Stimulated activated CD8-positive, alpha-beta memory T cell treated with anti-CD3 and anti-CD28 coated beads, Interleukin-4, amount 100 ng/mL, for 4 hours (primary cell): ENCODE data around the gene NT5DC4.

Experiments used
- DNase-seq, 2 donors: peaks; one replicate each; pipeline ENCODE4 v3.0.0-alpha.2; 2020; ENCODE audit warnings: low read depth in 2 of 2, low spot score in 1 of 2

The NT5DC4 gene

GRCh38 chr2:112720785-112721184 is at the start of gene NT5DC4:
TSS of gene NT5DC4 (plus strand) at chr2:112721020. CDS start at chr2:112721080, 60 bp downstream.
- DNase-seq, result no peak

DNA sequence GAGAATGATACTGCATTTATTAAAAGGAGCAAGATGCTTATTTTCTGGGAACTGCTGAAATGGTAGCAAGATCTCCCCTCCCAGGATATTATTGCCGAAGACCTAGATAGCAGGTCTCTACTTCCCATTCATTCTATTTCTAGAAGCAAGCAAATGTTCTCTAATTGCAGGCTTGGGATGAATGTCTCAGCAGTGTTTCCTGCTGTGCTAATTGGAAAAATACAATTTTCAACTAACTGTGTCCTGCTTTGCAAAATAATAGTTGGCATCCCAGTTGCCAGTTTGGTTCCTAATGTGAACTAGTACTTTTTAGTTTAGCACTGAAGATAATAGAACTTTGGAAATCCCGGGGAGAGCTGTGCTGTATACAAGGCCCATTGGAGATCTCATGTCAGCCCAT is 49.0 kb upstream of the NT5DC4 start:
- no peak for DNase-seq

- DNase-seq, result no peak
These were observed 47.8 kb upstream of the NT5DC4 start for GRCh38 chr2:112673008-112673407.

GRCh38 chr2:112674229-112674628 is 46.6 kb upstream of the NT5DC4 start:
- DNase-seq, result no peak

DNA sequence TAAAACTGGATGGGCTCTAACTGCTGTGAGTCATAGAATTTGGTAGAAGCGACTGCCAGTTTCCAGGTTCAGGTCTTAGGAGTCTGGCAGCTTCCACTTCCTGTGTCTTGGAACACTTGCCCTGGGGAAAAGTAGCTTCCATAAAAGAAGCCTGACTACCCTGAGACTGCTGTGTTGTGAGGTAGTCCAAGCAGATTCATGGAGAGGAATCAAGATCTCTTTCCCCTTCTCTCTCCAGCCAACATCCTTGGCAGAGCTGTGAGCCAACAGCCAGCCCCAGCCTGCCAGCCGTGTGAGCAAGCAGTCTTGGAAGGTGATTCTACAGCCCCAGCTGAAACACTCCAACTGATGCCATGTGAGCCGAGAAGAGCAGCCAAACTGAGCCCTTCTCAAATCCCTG is 41.3 kb upstream of the NT5DC4 start:
- no peak for DNase-seq

DNA sequence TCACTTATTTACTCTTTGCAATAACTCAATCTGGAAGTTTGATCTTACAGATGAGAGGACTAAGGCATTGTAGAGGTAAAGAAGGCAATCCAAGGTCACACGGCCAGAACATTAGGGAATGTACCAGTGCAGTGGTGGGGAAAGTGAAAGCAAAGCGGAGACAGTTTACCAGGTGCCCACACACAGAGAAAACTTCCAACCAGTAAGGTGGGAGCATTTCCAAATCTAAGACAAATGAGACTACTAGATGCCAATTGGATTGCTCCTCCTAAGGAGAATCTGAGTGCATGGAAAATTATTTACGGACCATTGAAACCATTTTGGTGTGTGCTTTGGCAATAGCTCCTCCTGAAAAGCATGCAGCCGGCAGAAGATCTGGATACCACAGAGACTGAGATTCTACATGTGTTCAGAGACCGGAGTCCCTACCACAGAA is 40.1 kb upstream of the NT5DC4 start:
- no peak for DNase-seq

DNA sequence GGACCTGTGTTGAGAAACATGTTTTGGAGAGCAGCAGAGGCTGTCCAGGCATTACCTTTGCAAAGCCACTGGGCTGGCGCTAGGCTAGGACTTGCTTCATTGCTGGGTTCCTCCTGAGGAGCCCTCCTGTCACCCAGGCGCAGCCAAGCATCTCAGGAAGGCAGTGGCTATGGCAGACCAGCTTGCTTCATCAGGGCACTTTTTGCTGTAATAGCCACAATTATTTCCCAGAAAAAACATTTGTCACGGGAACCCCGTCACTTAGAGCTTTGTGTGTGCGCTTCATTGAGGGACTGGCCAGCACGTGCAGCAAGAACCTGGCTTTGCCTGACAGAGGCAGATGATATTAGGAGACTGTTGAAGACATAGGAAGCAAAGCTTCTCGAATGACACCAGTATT is 38.7 kb upstream of the NT5DC4 start:
- DNase-seq, result no peak

- DNase-seq, result no peak
These were observed 37.0 kb upstream of the NT5DC4 start for GRCh38 chr2:112683550-112684414.

- DNase-seq, result no peak
These were observed 36.4 kb upstream of the NT5DC4 start for GRCh38 chr2:112684415-112684775.

GRCh38 chr2:112685271-112685884 is 35.4 kb upstream of the NT5DC4 start:
- DNase-seq, result no peak

DNA sequence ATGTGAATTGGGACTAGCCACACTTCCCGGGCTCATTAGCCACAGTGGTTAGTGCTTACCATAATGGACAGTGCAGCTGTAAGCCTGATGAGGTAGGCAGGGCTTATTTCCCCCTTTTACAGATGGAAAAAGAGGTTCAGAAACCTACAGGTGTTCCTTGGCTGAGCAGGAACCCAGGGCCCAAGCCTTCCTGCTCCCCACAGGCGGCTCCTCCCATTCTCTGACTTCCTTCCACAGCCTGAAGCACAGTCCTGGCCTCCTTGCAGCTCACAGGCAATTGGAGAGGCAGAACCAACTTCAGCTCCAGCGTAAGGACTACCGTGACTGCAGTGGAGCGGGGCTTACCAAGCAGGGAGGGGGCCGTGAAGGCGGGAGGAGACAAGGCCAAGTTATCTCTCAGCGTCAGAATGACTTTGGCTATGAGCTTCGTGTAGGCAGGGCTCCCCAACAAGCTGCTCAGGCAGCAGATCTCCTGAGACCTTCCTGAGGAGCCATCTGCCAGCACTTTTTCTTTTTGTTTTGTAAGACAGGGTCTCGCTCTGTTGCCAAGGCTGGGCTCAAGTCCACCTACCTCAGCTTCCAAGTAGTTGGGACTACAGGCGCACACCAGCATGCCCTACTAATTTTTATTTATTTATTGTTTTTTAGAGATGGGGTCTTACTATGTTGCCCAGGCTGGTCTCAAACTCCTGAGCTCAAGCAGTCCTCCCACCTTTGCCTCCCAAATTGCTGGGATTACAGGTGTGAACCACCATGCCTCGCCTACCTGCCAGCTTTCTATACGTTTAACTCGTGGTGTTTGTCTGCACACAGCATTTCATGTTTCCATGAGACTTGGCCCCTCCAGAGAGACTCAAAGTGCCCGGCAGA is 34.2 kb upstream of the NT5DC4 start:
- no peak for DNase-seq

- no peak for DNase-seq
These were observed 33.3 kb upstream of the NT5DC4 start for GRCh38 chr2:112687522-112687921.

DNA sequence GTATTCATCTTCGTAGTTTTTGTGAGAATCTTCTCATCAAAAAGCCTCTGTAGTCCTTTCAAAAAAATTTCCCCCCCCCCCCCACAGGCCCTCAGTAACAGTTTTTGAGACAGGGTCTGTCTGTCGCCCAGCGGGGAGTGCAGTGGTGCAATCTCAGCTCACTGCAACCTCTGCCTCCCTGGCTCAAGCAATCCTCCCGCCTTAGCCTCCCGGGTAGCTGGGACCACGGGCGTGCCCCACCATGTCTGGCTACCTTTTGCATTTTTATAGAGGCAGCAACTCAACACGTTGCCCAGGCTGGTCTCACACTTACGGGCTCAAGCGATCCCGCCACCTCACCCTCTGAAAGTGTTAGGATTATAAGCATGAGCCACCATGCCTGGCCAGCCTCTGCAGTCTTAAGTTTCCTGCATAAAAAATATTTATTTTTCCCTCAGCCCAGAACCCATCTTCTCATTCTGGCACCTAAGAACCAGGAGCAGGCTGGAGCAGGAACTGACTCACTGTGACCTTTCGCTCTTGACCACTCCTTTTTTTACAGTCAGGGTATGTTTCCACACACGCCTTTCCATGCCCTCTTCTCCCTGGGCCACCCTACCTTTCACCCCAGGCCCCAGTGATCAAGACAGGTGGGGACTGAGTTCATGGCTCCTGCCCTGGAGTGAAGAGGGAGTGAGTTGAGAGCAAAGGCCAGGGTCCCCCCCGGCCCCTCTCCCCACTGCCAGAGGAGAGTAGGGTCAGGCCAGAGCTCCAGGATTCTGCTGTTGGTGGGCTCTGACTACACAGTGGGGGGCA is 32.5 kb upstream of the NT5DC4 start:
- no peak for DNase-seq

DNA sequence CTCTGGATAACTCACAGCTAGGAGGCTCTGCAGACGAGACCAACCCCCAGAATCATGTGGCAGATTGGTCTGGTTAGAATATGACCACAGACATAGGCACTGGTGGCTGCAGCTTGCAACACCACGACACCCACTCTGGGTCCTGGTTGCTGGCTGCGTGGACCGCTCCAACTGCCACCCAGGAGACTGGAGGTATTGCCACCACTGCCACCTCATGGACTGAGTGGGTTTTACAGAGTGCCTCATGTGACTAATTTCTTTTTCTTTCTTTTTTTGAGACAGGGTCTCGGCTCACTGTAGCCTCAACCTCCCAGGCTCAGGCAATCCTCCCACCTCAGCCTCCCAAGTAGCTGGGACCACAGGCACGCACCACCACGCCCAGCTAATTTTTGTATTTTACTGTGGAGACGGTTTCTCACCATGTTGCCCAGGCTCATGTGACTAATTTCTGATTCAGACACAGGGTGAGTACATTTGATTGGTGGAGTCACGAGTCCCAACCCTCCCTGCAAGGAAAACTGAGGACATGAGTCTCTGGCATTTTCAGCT is 29.9 kb upstream of the NT5DC4 start:
- peak in 1 of 2 donors; percentile 36 for DNase-seq

GRCh38 chr2:112691881-112692281 is 28.9 kb upstream of the NT5DC4 start:
- no peak for DNase-seq

DNA sequence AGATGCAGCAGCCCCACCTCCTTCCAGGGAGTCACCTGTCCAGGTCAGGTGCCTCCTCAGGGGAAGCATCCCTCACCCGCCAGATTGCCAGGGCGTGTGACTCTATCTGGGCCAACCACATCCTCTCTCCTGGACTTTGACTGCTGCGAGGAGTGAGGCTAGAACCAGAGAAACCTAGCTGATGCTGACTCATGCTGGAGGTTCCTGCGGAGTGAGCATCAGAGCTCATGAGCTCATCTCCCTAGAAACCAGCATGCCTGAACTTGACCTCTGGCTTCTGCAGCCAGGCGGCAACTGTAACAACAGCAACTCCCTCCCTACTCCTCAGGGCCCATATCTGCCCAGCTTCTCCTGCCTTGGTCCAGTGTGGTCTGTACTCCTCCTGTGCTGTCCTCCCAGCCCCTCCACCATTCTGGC is 28.3 kb upstream of the NT5DC4 start:
- peak in 1 of 2 donors; percentile 26 for DNase-seq

DNA sequence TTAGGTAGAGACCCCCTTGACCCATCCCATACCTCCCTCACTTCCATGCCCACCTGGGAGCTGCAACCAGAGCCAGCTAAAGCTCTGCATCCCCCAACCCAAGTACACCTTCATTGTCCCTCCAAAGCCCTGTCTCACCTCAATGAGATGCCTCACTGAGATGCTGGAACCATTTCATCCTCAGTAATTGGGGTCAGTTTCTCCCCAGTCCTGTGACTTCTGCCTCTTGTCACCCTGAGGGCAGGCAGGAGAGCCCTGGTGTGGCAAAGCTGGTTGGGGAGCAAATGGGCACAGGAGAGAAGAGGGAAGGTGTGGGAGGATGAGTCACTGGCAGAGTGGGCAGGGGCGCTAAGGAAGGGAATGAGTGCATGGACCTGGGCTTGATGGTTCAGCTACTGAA is 27.9 kb upstream of the NT5DC4 start:
- DNase-seq, result no peak

DNA sequence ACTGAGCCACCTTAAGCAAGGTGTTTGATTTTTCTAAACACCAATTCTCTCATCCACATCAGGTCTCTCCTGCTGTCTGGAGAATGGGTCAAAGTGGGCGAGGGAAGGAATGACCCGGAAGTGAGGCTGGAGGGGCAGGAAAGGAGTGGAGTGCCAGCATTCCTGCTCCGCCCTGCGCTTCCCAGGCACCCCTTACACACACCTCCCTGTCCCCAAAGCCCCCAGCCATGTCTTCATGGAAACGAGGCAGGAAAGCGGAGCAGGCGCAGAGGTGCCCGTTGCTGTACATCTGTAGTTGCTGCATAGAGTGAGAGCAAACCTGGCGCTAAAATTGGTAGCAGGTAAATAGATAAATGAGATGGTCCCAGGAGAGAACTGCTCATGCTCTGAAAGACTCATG is 27.2 kb upstream of the NT5DC4 start:
- DNase-seq, result no peak

DNA sequence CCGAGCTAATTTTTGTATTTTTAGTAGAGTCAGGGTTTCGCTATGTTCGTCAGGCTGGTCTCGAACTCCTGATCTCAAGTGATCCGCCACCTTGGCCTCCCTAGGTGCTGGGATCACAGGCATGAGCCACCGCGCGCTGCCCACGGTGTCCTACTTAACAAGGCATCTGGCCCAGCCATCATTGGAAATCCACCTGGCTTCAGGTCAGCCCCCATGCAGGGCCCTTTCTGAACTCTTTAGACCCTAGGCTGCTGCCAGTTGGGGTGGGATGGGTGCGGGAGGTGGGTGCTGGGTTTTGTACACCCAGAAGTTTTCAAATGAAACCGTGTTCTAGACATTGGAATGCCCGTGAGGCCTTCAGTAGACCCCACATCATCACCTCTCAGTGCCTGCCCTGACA is 26.6 kb upstream of the NT5DC4 start:
- no peak for DNase-seq

DNA sequence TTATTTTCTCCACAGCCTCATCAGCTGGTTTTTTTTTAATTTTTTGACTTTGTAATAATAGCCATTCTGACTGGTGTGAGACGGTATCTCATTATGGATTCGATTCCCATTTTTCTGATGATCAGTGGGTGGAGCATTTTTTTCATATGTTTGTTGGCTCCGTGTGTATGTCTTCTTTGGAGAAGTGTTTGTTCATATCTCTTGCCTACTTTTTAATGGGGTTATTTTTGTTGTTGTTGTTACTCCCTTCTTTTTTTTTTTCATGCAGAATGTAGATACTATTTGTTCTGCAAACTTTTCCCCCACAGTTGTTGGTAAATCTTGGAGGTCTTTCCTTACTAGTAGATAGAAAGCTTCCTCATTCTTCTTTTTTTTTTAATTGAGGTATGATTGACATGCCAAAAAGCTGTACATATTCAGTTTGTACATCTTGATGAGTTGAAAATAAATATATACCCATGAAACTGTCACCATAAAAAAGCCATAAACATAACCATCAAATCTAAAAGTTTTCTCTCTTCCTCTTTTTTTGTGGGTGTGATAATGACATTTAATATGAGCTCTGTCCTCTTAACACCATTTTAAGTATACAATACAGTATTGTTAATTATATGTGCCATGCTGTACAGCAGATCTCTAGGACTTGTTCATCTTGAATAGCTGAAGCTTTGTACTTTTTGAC is 21.8 kb upstream of the NT5DC4 start:
- DNase-seq, result no peak
